CD4-positive, alpha-beta T cell (primary cell): ENCODE measurements around the gene UBALD1. TPM values are rescaled to one million over a fixed set of nuclear protein-coding genes. Genes with fewer than 3 reads are reported as not detected.

Source experiments
- ATAC-seq: fragments of 200-7000 bp; cut with Tn5 transposase; one replicate; pipeline ENCODE4 v1.10.0; 2022; ENCODE audit warnings: mild to moderate bottlenecking; ENCODE audit not compliant: poor library complexity
- CTCF ChIA-PET: fragments of 350-600 bp; sonication (Branson Sonifier 250); formaldehyde crosslinking; loops from one replicate; lab custom pipeline; 2021; ENCODE audit warnings: antibody characterized with exemption, inconsistent platforms; lab: Charles Lee
- POLR2A ChIA-PET: fragments of 350-600 bp; sonication (Branson Sonifier 250); formaldehyde crosslinking; loops from one replicate; lab custom pipeline; 2021; ENCODE audit warnings: antibody characterized with exemption, inconsistent platforms; lab: Charles Lee
- DNase-seq, 14 experiments: peaks; one replicate each; pipeline ENCODE4 v3.0.0-alpha.2; 2013 to 2020; ENCODE audit warnings: mixed read lengths in 2 of 14
- H3K27ac ChIP-seq, 2 donors: one replicate each; pipeline versions ENCODE4 v1.5.1 to v1.7.0; 2013; ENCODE audit warnings: low read length in 2 of 2, low read depth in 1 of 2, mild to moderate bottlenecking in 1 of 2
- H3K27me3 ChIP-seq, 2 experiments: 1 replicate in 1 of 2; 2 replicates in 1 of 2; pipeline versions ENCODE4 v1.6.1 to v1.7.0; 2013; ENCODE audit warnings: low read length in 2 of 2, control low read depth in 1 of 2, mild to moderate bottlenecking in 1 of 2, moderate library complexity in 1 of 2; ENCODE audit not compliant: insufficient read depth in 2 of 2, control insufficient read depth in 1 of 2
- H3K36me3 ChIP-seq: one replicate; pipeline ENCODE4 v1.6.1; 2013; ENCODE audit warnings: low read length, control low read depth; ENCODE audit not compliant: insufficient read depth
- H3K4me1 ChIP-seq: one replicate; pipeline ENCODE4 v1.6.1; 2013; ENCODE audit warnings: low read length, control low read depth; ENCODE audit not compliant: insufficient read depth
- H3K4me3 ChIP-seq: one replicate; pipeline ENCODE4 v1.5.1; 2013; ENCODE audit warnings: mild to moderate bottlenecking, low read length, moderate library complexity
- H3K9me3 ChIP-seq, 2 experiments: 1 replicate in 1 of 2; 2 replicates in 1 of 2; pipeline versions ENCODE4 v1.6.1 to v1.7.0; 2013; ENCODE audit warnings: low read length in 2 of 2, mild to moderate bottlenecking in 2 of 2, control low read depth in 1 of 2, moderate library complexity in 1 of 2; ENCODE audit not compliant: control insufficient read depth in 1 of 2, insufficient read depth in 1 of 2
- H3K27ac Mint-ChIP-seq: one replicate; pipeline ENCODE4 v1.8.0; 2020; ENCODE audit warnings: mixed read lengths
- H3K27me3 Mint-ChIP-seq: one replicate; pipeline ENCODE4 v1.8.0; 2021; ENCODE audit warnings: mixed read lengths
- H3K36me3 Mint-ChIP-seq: one replicate; pipeline ENCODE4 v1.8.0; 2021; ENCODE audit warnings: low read depth, mixed read lengths
- H3K4me1 Mint-ChIP-seq: one replicate; pipeline ENCODE4 v1.8.0; 2021; ENCODE audit warnings: low read depth, mixed read lengths
- H3K4me3 Mint-ChIP-seq: one replicate; pipeline ENCODE4 v1.8.0; 2020; ENCODE audit warnings: mild to moderate bottlenecking, mixed read lengths
- H3K9me3 Mint-ChIP-seq: one replicate; pipeline ENCODE4 v1.8.0; 2020; ENCODE audit warnings: mixed read lengths
- intact Hi-C, 2 experiments: fragments of 100-400 bp; cut with DNase I in 1 of 2; cut with micrococcal nuclease in 1 of 2; formaldehyde crosslinking; loops; one replicate each; pipeline versions ENCODE4 v1.15.1 to v1.9.0; 2023 to 2025; cut with DNase I, micrococcal nuclease
- total RNA-seq, 174 experiments: library from RNA in 2 of 174; stranded (reverse) in 2 of 174; gene quantifications; one replicate each; pipeline ENCODE4 v1.2.3 and lab custom pipeline; 2021 to 2026
- TF ChIP-seq, protein P1 (sequence below): fragments of 200-600 bp; IDR thresholded peaks from one replicate; pipeline ENCODE4 v1.8.0; 2022; ENCODE audit warnings: antibody characterized with exemption, mild to moderate bottlenecking

UBALD1 gene
- total RNA-seq, 2 experiments from 2014 or later: 17.5 to 19.3 TPM

- Mint-ChIP-seq H3K4me1 (no peaks in the 10 kb centered on the region), H3K9me3 (no peaks in the 10 kb centered on the region), H3K27me3 (no peaks in the 10 kb centered on the region), H3K36me3 (no peaks in the 10 kb centered on the region), H3K27ac (no peak overlapping the region), H3K4me3 (no peak overlapping the region)
- intact Hi-C loops: no loop called here
- H3K9me3 ChIP-seq: peaks cover 0 to 4% of the 10 kb centered on the region in 2 experiments
- H3K27ac ChIP-seq: no peak overlapping the region
- H3K36me3 ChIP-seq: no peaks in the 10 kb centered on the region
- DNase-seq: no peak
- H3K4me3 ChIP-seq: no peak overlapping the region
- ATAC-seq: no peak
- POLR2A ChIA-PET: no interaction called here
- CTCF ChIA-PET: no interaction called here
- H3K27me3 ChIP-seq: peaks cover 0 to 3% of the 10 kb centered on the region in 2 experiments
- TF ChIP-seq, protein P1, sequence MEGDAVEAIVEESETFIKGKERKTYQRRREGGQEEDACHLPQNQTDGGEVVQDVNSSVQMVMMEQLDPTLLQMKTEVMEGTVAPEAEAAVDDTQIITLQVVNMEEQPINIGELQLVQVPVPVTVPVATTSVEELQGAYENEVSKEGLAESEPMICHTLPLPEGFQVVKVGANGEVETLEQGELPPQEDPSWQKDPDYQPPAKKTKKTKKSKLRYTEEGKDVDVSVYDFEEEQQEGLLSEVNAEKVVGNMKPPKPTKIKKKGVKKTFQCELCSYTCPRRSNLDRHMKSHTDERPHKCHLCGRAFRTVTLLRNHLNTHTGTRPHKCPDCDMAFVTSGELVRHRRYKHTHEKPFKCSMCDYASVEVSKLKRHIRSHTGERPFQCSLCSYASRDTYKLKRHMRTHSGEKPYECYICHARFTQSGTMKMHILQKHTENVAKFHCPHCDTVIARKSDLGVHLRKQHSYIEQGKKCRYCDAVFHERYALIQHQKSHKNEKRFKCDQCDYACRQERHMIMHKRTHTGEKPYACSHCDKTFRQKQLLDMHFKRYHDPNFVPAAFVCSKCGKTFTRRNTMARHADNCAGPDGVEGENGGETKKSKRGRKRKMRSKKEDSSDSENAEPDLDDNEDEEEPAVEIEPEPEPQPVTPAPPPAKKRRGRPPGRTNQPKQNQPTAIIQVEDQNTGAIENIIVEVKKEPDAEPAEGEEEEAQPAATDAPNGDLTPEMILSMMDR: no peak
- H3K4me1 ChIP-seq: no peaks in the 10 kb centered on the region
Observed at GRCh38 chr16:4591706-4592470, 22.8 kb downstream of the UBALD1 start.

DNA sequence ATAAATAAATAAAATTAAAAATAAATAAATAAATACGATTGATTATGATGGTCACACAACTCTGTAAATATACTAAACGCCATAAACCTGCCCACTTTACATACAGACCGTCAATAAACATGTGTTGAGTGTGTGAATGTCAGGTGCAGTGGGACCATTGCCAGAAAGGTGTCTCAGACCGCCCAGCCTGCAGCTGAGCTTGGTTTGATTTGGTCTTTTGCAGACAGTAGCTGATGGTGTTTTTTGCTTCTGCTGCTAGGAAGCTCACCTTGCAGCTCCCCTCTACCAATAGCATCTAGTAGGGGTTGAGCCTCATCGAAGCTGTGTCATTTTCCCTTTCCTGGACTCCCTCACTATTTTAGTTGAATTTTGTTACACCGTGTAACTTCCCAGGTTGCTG is 23.5 kb downstream of the UBALD1 start:
- H3K4me3 Mint-ChIP-seq: no peak overlapping the region
- Histone ChIP-seq H3K4me1 (no peaks in the 10 kb centered on the region), H3K4me3 (no peak overlapping the region), H3K36me3 (no peaks in the 10 kb centered on the region), H3K27me3 (peaks cover 0 to 6% of the 10 kb centered on the region in 2 experiments), H3K9me3 (peaks cover 0 to 4% of the 10 kb centered on the region in 2 experiments), H3K27ac (no peak overlapping the region)
- no peaks in the 10 kb centered on the region for H3K9me3 Mint-ChIP-seq
- no peaks in the 10 kb centered on the region for H3K4me1 Mint-ChIP-seq
- no peaks in the 10 kb centered on the region for H3K36me3 Mint-ChIP-seq
- TF ChIP-seq, protein P1: no peak
- no peak for DNase-seq
- intact Hi-C loops: no loop called here
- H3K27ac Mint-ChIP-seq: no peak overlapping the region
- ChIA-PET CTCF (no interaction called here), POLR2A (no interaction called here)
- ATAC-seq: no peak
- H3K27me3 Mint-ChIP-seq: peaks cover 4% of the 10 kb centered on the region

DNA sequence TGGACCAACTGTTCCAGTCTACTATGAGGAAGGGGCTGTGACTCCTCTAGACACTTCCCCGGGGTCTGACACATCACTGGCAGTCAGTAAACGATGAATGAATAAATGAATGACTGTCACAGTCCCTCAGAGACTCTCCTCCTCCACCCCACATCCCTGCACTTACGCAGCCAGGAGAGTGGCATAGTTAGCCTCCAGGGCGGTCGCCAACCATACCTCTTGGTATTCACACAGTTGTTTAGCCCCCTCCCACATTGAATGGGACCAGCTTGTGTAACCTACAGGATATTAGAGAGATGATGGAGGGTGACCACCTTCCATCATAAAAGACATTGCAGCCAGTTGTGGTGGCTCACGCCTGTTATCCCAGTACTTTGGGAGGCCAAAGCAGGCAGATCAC is 25.7 kb downstream of the UBALD1 start:
- peaks cover 3% of the 10 kb centered on the region for H3K4me1 ChIP-seq
- CTCF ChIA-PET: no interaction called here
- H3K27ac Mint-ChIP-seq: no peak overlapping the region
- no peaks in the 10 kb centered on the region for H3K9me3 Mint-ChIP-seq
- H3K27me3 ChIP-seq: peaks cover 0 to 8% of the 10 kb centered on the region in 2 experiments
- ATAC-seq (no peak), DNase-seq (no peak)
- POLR2A ChIA-PET: no interaction called here
- intact Hi-C loops: loop anchor here in 1 of 2 experiments (10.0 kb wide), 1 partner anchor 304 kb away; no protein-coding TSS in a partner anchor
- H3K4me3 ChIP-seq: no peak overlapping the region
- no peaks in the 10 kb centered on the region for H3K4me1 Mint-ChIP-seq
- H3K9me3 ChIP-seq: peaks cover 0 to 4% of the 10 kb centered on the region in 2 experiments
- no peaks in the 10 kb centered on the region for H3K36me3 ChIP-seq
- H3K36me3 Mint-ChIP-seq: no peaks in the 10 kb centered on the region
- no peak overlapping the region for H3K27ac ChIP-seq
- peaks cover 8% of the 10 kb centered on the region for H3K27me3 Mint-ChIP-seq
- TF ChIP-seq, protein P1: no peak
- H3K4me3 Mint-ChIP-seq: no peak overlapping the region
